ENCODE results near the gene SLC31A2. TPM values are rescaled to one million over a fixed set of nuclear protein-coding genes. Genes with fewer than 3 reads are reported as not detected.
A peak's percentile ranks its signal among the peaks of the same experiment; 100 is the strongest.

The SLC31A2 gene
- total RNA-seq, 1 donor: 23.3 TPM

DNA sequence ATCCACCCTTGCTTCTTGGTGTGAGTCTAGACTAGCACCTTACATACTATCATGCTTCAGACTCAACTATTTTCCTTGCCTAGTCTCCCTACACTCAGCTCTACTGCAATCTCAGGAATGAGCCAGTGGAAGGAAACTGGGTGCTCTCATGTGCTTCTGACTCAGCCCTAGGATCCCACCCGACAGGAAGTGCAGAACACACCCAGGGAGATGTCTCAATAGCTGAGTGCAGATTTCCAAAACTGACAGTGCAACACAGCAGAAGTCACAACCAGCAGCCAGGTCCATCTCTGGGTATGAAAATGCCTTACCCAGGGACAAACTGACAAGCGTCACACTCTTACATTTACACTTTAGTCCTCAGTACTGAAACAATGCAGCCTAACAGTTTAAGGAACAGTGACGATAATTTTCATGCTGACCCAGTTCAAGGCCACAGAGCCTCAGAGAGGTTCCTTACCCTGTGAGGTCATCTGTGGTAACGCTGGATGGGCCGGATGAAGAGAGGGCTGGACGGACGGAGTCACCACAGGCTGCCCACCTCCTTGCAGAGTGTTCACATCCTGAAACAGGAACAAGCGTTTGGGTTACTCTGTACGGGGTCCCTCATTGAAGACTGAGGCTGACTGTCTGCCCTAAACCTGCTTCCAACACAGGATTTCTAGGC lies 37.3 kb downstream of the SLC31A2 start:
- H3K4me3 ChIP-seq (ENCODE audit: low read depth, low read length): peak overlapping the region; percentile 41
- TF ChIP-seq, protein P1, sequence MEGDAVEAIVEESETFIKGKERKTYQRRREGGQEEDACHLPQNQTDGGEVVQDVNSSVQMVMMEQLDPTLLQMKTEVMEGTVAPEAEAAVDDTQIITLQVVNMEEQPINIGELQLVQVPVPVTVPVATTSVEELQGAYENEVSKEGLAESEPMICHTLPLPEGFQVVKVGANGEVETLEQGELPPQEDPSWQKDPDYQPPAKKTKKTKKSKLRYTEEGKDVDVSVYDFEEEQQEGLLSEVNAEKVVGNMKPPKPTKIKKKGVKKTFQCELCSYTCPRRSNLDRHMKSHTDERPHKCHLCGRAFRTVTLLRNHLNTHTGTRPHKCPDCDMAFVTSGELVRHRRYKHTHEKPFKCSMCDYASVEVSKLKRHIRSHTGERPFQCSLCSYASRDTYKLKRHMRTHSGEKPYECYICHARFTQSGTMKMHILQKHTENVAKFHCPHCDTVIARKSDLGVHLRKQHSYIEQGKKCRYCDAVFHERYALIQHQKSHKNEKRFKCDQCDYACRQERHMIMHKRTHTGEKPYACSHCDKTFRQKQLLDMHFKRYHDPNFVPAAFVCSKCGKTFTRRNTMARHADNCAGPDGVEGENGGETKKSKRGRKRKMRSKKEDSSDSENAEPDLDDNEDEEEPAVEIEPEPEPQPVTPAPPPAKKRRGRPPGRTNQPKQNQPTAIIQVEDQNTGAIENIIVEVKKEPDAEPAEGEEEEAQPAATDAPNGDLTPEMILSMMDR (IDR thresholded peaks at IDR 0.05; ENCODE audit: insufficient read depth, low read depth, low read length): no peak
- DNase-seq (ENCODE audit: low read depth): peak; percentile 97

DNA sequence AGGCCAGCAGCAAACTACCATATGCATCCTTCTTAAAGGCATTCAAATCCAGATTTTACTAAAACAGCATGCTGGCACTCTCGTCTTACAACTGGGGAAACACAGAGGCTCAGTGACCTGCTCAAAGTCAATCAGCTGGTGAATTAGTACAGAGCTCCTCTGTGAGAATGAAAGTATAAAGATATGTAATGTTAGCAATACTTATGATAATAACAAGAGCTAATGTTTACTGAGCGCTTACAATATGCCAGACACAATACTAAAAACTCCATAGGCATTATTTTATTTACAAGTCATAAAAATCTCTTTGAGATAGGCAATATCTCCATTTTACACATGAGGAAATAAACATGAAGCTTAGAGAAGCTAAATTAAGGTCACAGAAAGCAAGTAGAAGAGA lies 41.6 kb downstream of the SLC31A2 start:
- H3K4me3 ChIP-seq (ENCODE audit: low read depth, low read length): no peak overlapping the region
- DNase-seq (ENCODE audit: low read depth): no peak
- TF ChIP-seq, protein P1 (IDR thresholded peaks at IDR 0.05; ENCODE audit: insufficient read depth, low read depth, low read length): no peak

DNA sequence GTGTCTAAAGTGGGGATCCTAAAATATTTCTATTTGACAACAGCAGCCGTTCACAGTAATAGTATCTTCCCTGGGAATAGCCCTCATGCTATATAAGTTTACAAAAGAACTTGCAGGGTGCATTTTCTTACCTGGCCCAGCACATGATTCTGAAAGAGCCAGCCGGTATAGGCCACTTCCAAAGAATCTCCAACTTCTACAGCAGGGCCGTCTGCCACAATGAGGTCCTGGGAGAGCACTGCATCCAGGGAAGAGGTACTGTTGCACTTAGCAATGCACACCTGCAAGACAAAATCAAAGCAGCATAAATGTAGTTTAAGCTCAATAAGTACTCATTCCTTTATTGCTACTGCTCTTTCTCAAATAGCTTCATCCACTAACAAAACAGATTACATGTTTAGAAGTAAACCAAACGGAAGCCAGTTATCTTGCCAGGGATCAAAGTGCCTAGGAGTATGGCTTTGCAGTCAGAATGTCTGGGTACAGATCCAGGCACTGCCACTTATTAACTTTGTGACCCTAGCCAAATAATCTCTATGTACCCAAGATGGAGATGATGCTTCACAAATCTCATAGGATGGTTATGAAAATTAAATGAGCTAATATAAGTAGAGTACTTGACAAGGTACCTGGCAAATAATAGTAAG lies 49.0 kb downstream of the SLC31A2 start:
- H3K4me3 ChIP-seq (ENCODE audit: low read depth, low read length): no peak overlapping the region
- DNase-seq (ENCODE audit: low read depth): no peak

DNA sequence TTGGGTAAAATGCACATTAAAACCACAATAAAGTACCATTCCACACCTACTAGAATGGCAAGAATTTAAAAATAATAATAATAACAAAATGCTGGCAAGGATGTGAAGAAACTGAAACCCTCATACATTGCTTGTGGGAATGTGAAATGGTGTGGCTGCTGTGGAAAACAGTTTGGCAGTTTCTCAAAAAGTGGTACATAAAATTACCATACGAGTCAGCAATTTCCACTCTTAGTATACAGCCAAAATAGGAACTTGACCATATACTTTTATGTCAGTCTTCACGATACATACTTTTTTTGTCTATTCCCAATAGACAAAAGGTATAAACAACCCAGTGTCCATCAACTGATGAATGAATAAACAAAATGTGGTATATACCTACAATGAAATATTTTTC lies 54.6 kb downstream of the SLC31A2 start:
- no peak overlapping the region for H3K4me3 ChIP-seq (ENCODE audit: low read depth, low read length)
- TF ChIP-seq, protein P1 (IDR thresholded peaks at IDR 0.05; ENCODE audit: insufficient read depth, low read depth, low read length): no peak
- DNase-seq (ENCODE audit: low read depth): no peak

More for the DNA sequence above, 49.0 kb downstream of the SLC31A2 start:
- TF ChIP-seq, protein P1 (IDR thresholded peaks at IDR 0.05; ENCODE audit: insufficient read depth, low read depth, low read length): no peak

DNA sequence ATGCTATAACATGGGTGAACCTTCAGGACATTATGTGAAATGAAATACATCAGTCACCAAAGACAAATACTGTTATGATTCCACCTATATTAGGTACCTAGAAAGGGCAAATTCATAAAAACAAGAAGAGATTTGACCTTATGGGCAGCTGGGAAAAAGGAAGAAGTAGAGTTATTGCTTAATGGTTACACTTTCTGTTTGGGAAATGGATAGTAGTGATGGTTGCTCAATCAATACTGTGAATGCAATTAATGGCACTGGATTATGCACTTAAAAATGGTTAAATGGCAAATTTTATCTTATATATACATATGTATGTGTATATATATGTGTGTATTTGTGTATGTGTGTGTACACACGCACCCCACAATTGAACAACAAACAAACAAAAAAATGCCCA lies 55.1 kb downstream of the SLC31A2 start:
- TF ChIP-seq, protein P1 (IDR thresholded peaks at IDR 0.05; ENCODE audit: insufficient read depth, low read depth, low read length): no peak
- no peak overlapping the region for H3K4me3 ChIP-seq (ENCODE audit: low read depth, low read length)
- no peak for DNase-seq (ENCODE audit: low read depth)

DNA sequence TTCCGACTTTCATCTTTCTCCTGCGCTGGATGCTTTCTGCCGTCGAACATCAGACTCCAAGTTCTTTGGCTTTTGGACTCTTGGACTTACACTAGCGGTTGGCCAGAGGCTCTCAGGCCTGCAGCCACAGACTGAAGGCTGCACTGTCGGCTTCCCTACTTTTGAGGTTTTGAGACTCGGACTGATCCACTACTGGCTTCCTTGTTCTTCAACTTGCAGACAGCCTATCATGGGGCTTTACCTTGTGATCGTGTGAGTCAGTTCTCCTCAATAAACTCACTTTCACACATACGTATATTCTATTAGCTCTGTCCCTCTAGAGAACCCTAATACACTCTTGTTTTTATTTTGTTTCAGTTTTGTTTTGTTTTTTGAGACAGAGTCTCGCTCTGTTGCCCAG lies 60.0 kb downstream of the SLC31A2 start:
- TF ChIP-seq, protein P1 (IDR thresholded peaks at IDR 0.05; ENCODE audit: insufficient read depth, low read depth, low read length): no peak
- H3K4me3 ChIP-seq (ENCODE audit: low read depth, low read length): no peak overlapping the region
- DNase-seq (ENCODE audit: low read depth): no peak

Other genes starting within 250 kb of the SLC31A2 start
- gene ZNF883, start 138.8 kb upstream of the SLC31A2 start, total RNA-seq: 0.64 and 2.2 TPM in 2 replicates
- gene ZFP37, start 94.3 kb upstream of the SLC31A2 start, total RNA-seq: 1.6 and 2.6 TPM in 2 replicates
- 20.6 and 25.9 TPM in 2 replicates for gene FKBP15, start 70.3 kb downstream of the SLC31A2 start, total RNA-seq
- gene SLC31A1, start 70.5 kb downstream of the SLC31A2 start, total RNA-seq: 34.5 and 41.5 TPM in 2 replicates
- 35.8 and 61.3 TPM in 2 replicates for gene CDC26, start 124.6 kb downstream of the SLC31A2 start, total RNA-seq
- 21.3 and 36.3 TPM in 2 replicates for gene PRPF4, start 124.7 kb downstream of the SLC31A2 start, total RNA-seq
- gene RNF183, start 152.4 kb downstream of the SLC31A2 start, total RNA-seq: not detected in 2 replicates
- gene WDR31, start 189.3 kb downstream of the SLC31A2 start, total RNA-seq: 0.32 and 0.86 TPM in 2 replicates
- not detected in 2 replicates for gene BSPRY, start 198.5 kb downstream of the SLC31A2 start, total RNA-seq
- 6.1 and 7.3 TPM in 2 replicates for gene HDHD3, start 226.0 kb downstream of the SLC31A2 start, total RNA-seq